ENCODE measurements around the gene PTN.

The PTN gene

GRCh38 chr7:137343281-137343841 is at the start of gene PTN:
Gene PTN (minus strand): TSS chr7:137343733. CDS start chr7:137254973, 88,760 bp downstream.
- DNase-seq, result peak; percentile 34

- no peak for DNase-seq
Measured at GRCh38 chr7:137390076-137390475, 46.5 kb upstream of the PTN start.

- DNase-seq, result no peak
Measured at GRCh38 chr7:137388916-137389315, 45.4 kb upstream of the PTN start.

- no peak for DNase-seq
Measured at GRCh38 chr7:137386966-137387365, 43.4 kb upstream of the PTN start.

- DNase-seq, result no peak
Measured at GRCh38 chr7:137381045-137381444, 37.5 kb upstream of the PTN start.

- DNase-seq, result no peak
Measured at GRCh38 chr7:137373507-137373906, 30.0 kb upstream of the PTN start.

- no peak for DNase-seq
Measured at GRCh38 chr7:137371616-137372015, 28.1 kb upstream of the PTN start.

GRCh38 chr7:137366995-137367394 is 23.5 kb upstream of the PTN start:
- no peak for DNase-seq

- no peak for DNase-seq
Measured at GRCh38 chr7:137363683-137364082, 20.1 kb upstream of the PTN start.

GRCh38 chr7:137360087-137360679 is 16.6 kb upstream of the PTN start:
- DNase-seq, result no peak

- no peak for DNase-seq
Measured at GRCh38 chr7:137354961-137355360, 11.4 kb upstream of the PTN start.

- DNase-seq, result no peak
Measured at GRCh38 chr7:137354396-137354795, 10.9 kb upstream of the PTN start.

- no peak for DNase-seq
Measured at GRCh38 chr7:137351941-137352340, 8.4 kb upstream of the PTN start.

GRCh38 chr7:137345799-137346449 is 2.4 kb upstream of the PTN start:
- no peak for DNase-seq

- no peak for DNase-seq
Measured at GRCh38 chr7:137342828-137343261, 688 bp downstream of the PTN start.

- no peak for DNase-seq
Measured at GRCh38 chr7:137342265-137342664, 1.3 kb downstream of the PTN start.

GRCh38 chr7:137337902-137338301 is 5.6 kb downstream of the PTN start:
- DNase-seq, result no peak

GRCh38 chr7:137335814-137336213 is 7.7 kb downstream of the PTN start:
- no peak for DNase-seq

- no peak for DNase-seq
Measured at GRCh38 chr7:137331378-137331777, 12.2 kb downstream of the PTN start.

GRCh38 chr7:137329411-137329810 is 14.1 kb downstream of the PTN start:
- DNase-seq, result no peak

GRCh38 chr7:137328373-137329120 is 15.0 kb downstream of the PTN start:
- DNase-seq, result no peak

GRCh38 chr7:137325927-137326326 is 17.6 kb downstream of the PTN start:
- no peak for DNase-seq

GRCh38 chr7:137324796-137325696 is 18.5 kb downstream of the PTN start:
- DNase-seq, result no peak

Measured in T1000 (cell line).